Measurements from ENCODE around the gene TTC28. TPM values are rescaled to one million over a fixed set of nuclear protein-coding genes. Genes with fewer than 3 reads are reported as not detected.

TTC28 gene
- polyA plus RNA-seq, 4 donors, result 28.9 to 32.9 (median 31.0) TPM

- DNase-seq (ENCODE audit: low read depth in 4 of 4, low spot score in 3 of 4), result no peak
Observed at GRCh38 chr22:28123989-28124766, 555.5 kb downstream of the TTC28 start.

DNA sequence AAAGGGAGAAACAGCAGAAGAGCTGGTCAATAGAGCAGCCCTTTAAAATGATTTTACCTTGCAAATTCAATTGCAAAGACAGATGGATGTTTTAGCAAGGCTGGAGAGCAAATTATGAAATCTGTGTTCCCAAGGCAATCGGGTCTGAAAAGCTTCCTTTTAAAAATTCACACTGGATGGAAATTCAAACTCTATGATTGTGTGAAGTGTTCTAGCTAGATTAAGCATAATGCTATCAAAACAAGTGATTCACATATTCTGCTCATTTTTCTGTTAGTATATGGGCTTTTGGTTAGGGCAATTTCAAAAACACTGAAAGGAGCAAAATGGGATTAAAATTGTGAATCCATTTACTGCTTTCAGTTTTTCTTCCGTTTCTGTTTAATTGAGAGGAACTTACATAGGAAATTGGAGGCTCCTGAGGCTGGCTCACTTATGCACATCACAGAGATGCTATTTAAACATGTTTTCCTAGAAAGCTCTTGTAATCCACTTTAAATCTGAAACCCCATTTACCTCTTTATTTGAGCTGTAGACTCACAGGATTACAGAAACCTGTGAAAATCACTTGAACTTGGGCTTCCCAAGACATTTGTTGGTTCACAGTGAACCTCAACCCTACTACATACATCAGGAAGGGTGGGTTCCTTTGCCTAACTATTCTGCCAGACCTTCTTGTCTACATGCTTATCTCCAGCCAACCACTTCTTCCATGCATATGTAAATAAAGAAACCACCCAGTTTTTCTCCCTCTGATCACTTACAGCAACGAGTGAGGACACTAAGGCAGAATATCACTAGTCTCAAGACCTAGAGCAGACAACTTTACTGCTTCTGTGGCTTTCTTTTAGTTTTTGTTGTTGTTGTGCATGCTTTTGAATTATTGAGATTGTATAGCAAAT is 558.7 kb downstream of the TTC28 start:
- no peak for DNase-seq (ENCODE audit: low read depth in 4 of 4, low spot score in 3 of 4)

- DNase-seq (ENCODE audit: low read depth in 4 of 4, low spot score in 3 of 4), result no peak
Observed at GRCh38 chr22:28118957-28119631, 560.5 kb downstream of the TTC28 start.

GRCh38 chr22:28116219-28116673 is 563.4 kb downstream of the TTC28 start:
- DNase-seq (ENCODE audit: low read depth in 4 of 4, low spot score in 3 of 4), result no peak

GRCh38 chr22:28115426-28115825 is 564.2 kb downstream of the TTC28 start:
- no peak for DNase-seq (ENCODE audit: low read depth in 4 of 4, low spot score in 3 of 4)

DNA sequence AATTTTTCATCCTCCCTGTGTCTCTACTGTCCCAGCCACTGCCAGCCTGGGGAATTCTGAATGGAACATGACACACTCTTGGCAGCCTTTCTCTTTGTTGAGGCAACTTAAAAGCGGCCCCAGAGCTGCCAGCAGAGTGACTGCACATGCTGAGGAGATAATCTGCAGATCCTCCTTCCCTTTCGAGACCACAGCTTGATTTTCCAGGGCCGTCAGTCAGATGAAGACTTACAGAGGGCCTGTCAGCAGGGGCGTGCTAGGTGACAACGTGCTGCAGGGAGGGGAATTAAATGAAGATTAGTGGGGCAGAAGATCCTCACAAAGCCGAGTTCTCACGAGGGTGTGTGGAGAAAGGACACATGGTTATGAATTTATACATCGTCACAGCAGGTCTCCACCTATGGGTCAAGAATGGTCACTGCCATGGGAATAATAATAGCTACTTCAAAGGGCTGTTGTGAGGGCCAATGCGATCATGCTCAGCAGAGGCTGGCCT is 567.0 kb downstream of the TTC28 start:
- DNase-seq (ENCODE audit: low read depth in 4 of 4, low spot score in 3 of 4), result no peak

DNA sequence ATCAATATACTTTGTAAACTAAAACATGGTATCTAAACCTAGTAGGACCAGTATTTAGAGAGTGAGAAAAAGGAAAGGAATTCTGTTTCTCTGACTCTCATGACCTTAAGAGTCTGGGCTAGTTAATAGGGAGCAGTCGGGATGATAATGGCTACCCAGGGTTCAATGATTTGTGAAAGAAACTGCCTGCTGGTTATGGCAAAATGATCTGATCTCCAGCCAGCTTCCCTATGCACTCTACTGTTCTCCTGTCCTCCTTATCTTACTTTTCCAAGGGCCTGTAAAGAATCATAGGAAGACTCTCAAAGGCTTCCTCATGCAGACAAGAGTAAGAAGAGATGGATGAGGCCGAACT is 567.5 kb downstream of the TTC28 start:
- no peak for DNase-seq (ENCODE audit: low read depth in 4 of 4, low spot score in 3 of 4)

GRCh38 chr22:28111501-28112189 is 568.0 kb downstream of the TTC28 start:
- DNase-seq (ENCODE audit: low read depth in 4 of 4, low spot score in 3 of 4), result no peak

DNA sequence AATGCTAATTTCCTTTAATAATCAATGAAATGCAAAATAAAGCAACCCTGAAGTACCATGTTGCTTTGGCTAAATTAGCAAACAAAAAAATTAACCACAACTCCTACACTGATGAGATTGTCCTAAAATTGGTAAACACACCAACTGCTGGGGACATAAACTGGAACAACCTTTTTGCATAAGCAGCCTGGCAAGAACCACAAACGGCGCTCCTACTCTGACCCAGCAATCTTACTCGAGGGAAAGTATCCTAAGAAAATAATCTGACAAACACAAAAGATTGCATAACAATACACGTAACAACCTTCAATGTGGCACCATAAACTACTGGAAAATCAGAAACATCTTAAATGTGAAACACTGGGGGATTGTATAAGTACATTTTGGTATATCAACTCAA is 570.8 kb downstream of the TTC28 start:
- DNase-seq (ENCODE audit: low read depth in 4 of 4, low spot score in 3 of 4), result no peak

DNA sequence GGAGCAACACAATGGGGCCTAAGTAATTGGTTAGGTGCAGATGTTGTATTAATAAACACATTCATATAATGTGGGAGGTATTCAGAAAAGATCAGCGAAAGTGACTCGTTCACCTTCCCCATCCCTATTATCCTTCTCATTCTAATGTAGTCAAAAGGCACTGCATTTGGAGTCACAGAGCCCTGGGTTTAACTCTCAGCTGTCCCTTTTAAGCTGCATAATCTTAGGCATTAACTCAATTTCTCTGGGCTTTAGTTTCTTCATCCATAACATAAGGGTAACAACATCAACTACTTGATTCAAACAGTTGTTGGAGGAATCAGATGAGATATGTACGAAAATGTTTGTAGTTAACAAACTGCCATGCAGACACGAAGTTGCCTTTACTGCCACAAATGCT is 573.0 kb downstream of the TTC28 start:
- DNase-seq (ENCODE audit: low read depth in 4 of 4, low spot score in 3 of 4), result no peak

- DNase-seq (ENCODE audit: low read depth in 4 of 4, low spot score in 3 of 4), result no peak
Observed at GRCh38 chr22:28105988-28106387, 573.7 kb downstream of the TTC28 start.

DNA sequence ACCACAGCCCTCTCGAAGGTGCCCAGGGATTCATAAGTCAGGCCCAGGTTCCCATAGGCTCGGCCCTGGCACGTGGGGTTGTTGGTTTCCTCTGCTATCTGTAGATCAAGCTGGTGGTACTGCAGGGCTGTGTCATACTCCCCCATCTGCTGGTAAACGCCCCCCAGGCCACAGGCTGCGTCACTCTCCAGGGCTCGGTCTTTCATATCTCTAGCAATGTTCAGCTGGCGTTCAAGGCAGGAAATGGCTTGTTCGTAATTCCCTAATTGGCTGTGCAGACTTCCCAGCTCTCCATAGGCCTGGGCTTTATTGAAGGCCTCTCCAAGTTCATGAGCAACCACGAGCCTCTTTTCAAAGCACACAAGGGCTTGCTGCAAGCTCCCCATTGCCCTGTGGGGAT is 574.2 kb downstream of the TTC28 start:
- DNase-seq (ENCODE audit: low read depth in 4 of 4, low spot score in 3 of 4), result no peak

DNA sequence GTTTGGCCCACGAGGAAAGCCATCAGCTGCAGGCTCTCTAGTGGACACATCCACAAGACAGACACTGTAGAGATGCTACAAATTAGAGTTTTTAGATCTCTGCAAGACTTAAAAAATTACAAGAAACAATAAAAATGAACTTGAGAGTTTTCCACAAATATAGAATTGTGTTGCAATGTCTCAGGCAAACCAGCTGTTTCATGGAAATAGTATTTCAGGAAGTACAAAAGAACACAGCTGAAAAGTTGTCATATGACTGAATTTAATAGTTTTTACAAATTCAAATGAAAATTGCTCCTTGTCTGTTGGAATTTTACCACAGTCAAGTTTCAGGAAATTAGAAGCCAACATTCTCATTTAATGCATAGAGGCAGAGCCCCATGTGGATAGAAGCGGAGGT is 576.0 kb downstream of the TTC28 start:
- no peak for DNase-seq (ENCODE audit: low read depth in 4 of 4, low spot score in 3 of 4)

GRCh38 chr22:28102151-28102812 is 577.4 kb downstream of the TTC28 start:
- DNase-seq (ENCODE audit: low read depth in 4 of 4, low spot score in 3 of 4), result no peak

- DNase-seq (ENCODE audit: low read depth in 4 of 4, low spot score in 3 of 4), result no peak
Observed at GRCh38 chr22:28097627-28098026, 582.0 kb downstream of the TTC28 start.

DNA sequence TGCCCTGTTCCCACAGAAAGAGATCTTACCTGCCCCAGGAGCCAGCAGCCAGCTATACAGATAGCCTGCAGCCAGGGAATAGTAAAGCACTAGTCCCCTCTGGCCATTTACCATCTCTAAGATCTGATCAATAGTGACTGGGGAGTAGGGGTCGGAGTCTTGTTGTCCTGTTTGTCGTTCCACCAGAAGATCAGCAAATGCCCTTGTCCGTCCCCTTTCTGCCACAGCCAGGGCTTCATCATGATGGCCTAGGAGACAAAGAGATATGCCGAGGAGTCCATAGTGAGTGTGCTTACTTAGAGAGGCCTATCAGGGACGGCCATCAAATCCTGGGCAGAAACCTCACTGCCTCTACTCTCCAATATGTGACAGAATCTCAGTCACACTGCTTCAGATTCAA is 583.5 kb downstream of the TTC28 start:
- no peak for DNase-seq (ENCODE audit: low read depth in 4 of 4, low spot score in 3 of 4)

DNA sequence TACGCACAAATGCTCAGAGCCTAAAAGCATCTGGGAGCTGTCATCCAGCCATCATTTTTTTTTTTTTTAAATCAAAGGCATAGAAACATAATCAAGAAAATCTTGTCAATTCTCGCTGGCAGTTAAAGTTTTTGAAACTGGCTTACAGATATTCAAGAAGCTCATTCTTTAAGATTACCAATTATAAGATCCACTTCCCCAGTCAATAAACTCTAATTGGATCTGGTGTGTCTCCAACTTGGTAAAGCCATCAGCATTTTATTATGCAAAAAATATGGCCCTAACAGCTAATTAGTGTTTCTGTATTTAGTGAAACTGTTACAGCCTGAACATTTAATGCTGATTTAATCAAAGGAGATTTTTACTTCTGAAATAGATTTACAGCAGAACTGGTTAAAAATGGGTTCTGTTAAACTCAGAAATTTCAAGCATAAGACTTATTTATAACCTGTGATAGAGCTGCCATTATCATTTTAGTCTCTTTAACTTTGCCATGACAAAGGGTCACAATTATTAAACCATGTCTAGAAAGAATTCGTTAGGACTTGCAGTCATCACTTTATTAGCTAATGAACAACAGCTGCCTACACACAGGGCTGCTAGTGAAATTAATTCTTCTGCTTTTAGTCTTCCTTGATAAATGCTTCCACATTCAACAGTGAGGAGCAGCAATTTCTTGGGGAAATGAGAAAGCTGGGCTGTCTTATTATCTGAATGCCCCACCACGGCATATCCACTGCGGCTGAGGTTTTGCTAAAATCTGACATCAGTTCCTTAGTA is 584.1 kb downstream of the TTC28 start:
- no peak for DNase-seq (ENCODE audit: low read depth in 4 of 4, low spot score in 3 of 4)

- DNase-seq (ENCODE audit: low read depth in 4 of 4, low spot score in 3 of 4), result no peak
Observed at GRCh38 chr22:28094771-28095170, 584.9 kb downstream of the TTC28 start.

DNA sequence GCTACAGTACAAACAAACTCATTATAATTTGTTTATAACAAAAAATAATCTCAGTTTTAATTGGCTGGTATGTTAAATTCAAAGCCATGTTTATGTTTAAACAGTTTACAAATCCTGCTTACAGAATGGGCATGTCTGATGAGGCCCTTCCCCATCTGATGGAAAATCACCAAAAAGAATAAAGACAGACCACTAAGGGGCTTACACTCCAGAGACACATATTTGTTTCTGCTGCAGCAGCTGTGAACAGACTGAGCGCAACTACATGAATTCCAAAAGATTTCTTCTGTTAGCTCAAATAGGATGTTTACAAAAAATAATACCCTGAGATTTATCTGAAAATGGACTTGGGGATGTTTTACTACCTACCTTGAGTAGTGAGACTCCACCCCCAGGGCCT is 585.9 kb downstream of the TTC28 start:
- no peak for DNase-seq (ENCODE audit: low read depth in 4 of 4, low spot score in 3 of 4)

All from right renal pelvis (tissue), 4 donors.